Subcutaneous abdominal adipose tissue (tissue), 5 donors: ENCODE data around the gene EYS.
"Not testable (repeated sequence)": the region's sequence is repeated elsewhere in the genome, so short reads cannot be mapped to it uniquely, and the experiment has no call there.

ENCODE experiments used
- H3K27ac ChIP-seq: one replicate; pipeline ENCODE4 v1.7.0; 2013; ENCODE audit warnings: low read depth, mild to moderate bottlenecking, inconsistent platforms, low read length, moderate library complexity
- H3K27me3 ChIP-seq, 5 donors: one replicate each; pipeline ENCODE4 v1.7.0; 2013; ENCODE audit warnings: low read length in 5 of 5, inconsistent platforms in 1 of 5; ENCODE audit not compliant: control insufficient read depth in 5 of 5, insufficient read depth in 4 of 5
- H3K36me3 ChIP-seq, 5 donors: one replicate each; pipeline ENCODE4 v1.7.0; 2013; ENCODE audit warnings: low read length in 5 of 5; ENCODE audit not compliant: control insufficient read depth in 5 of 5, insufficient read depth in 5 of 5
- H3K4me1 ChIP-seq, 5 donors: one replicate each; pipeline ENCODE4 v1.7.0; 2013; ENCODE audit warnings: low read length in 5 of 5, mild to moderate bottlenecking in 3 of 5, moderate library complexity in 1 of 5; ENCODE audit not compliant: control insufficient read depth in 5 of 5, insufficient read depth in 5 of 5
- H3K4me3 ChIP-seq, 5 donors: one replicate each; pipeline ENCODE4 v1.7.0; 2013; ENCODE audit warnings: low read length in 5 of 5, low read depth in 1 of 5
- H3K9ac ChIP-seq, 5 donors: one replicate each; pipeline ENCODE4 v1.7.0; 2013; ENCODE audit warnings: low read length in 5 of 5, mild to moderate bottlenecking in 4 of 5, moderate library complexity in 3 of 5
- H3K9me3 ChIP-seq, 5 donors: one replicate each; pipeline ENCODE4 v1.7.0; 2013; ENCODE audit warnings: low read length in 5 of 5; ENCODE audit not compliant: control insufficient read depth in 5 of 5
- donor health status: healthy.
- donor health status: healthy.
- donor health status: healthy.
- donor health status: healthy.
- donor health status: healthy.

Gene EYS

GRCh38 chr6:64486578-64487351 lies 1220.3 kb downstream of the EYS start:
- Histone ChIP-seq H3K4me1 (no peaks in the 10 kb centered on the region), H3K4me3 (no peak overlapping the region), H3K9ac (no peak overlapping the region), H3K27me3 (no peaks in the 10 kb centered on the region), H3K27ac (no peak overlapping the region), H3K9me3 (no peaks in the 10 kb centered on the region), H3K36me3 (no peaks in the 10 kb centered on the region)

- Histone ChIP-seq H3K27me3 (no peaks in the 10 kb centered on the region), H3K4me1 (no peaks in the 10 kb centered on the region), H3K9me3 (no peaks in the 10 kb centered on the region), H3K4me3 (no peak overlapping the region), H3K36me3 (no peaks in the 10 kb centered on the region), H3K9ac (no peak overlapping the region), H3K27ac (no peak overlapping the region)
Measured at GRCh38 chr6:64483956-64484499, 1223.0 kb downstream of the EYS start.

- Histone ChIP-seq H3K27me3 (no peaks in the 10 kb centered on the region), H3K4me3 (no peak overlapping the region), H3K36me3 (no peaks in the 10 kb centered on the region), H3K4me1 (no peaks in the 10 kb centered on the region), H3K9me3 (no peaks in the 10 kb centered on the region), H3K27ac (no peak overlapping the region), H3K9ac (no peak overlapping the region)
Measured at GRCh38 chr6:64482631-64483030, 1224.4 kb downstream of the EYS start.

- no peaks in the 10 kb centered on the region for H3K36me3 ChIP-seq
Measured at GRCh38 chr6:64479134-64479533, 1227.9 kb downstream of the EYS start.

GRCh38 chr6:64477391-64477790 lies 1229.6 kb downstream of the EYS start:
- Histone ChIP-seq H3K4me3 (no peak overlapping the region), H3K27ac (no peak overlapping the region), H3K27me3 (no peaks in the 10 kb centered on the region), H3K9me3 (no peaks in the 10 kb centered on the region), H3K36me3 (no peaks in the 10 kb centered on the region), H3K9ac (no peak overlapping the region), H3K4me1 (no peaks in the 10 kb centered on the region)

More at GRCh38 chr6:64479134-64479533, 1227.9 kb downstream of the EYS start:
- no peaks in the 10 kb centered on the region for H3K9me3 ChIP-seq
- H3K9ac ChIP-seq, result no peak overlapping the region
- no peaks in the 10 kb centered on the region for H3K27me3 ChIP-seq
- H3K4me3 ChIP-seq, result no peak overlapping the region
- no peak overlapping the region for H3K27ac ChIP-seq
- H3K4me1 ChIP-seq, result no peaks in the 10 kb centered on the region

GRCh38 chr6:64476935-64477334 lies 1230.1 kb downstream of the EYS start:
- no peak overlapping the region for H3K9ac ChIP-seq
- no peaks in the 10 kb centered on the region for H3K9me3 ChIP-seq
- H3K27me3 ChIP-seq, result no peaks in the 10 kb centered on the region
- no peak overlapping the region for H3K27ac ChIP-seq
- H3K36me3 ChIP-seq, result no peaks in the 10 kb centered on the region
- H3K4me3 ChIP-seq, result no peak overlapping the region
- H3K4me1 ChIP-seq, result no peaks in the 10 kb centered on the region

GRCh38 chr6:64469405-64469804 lies 1237.6 kb downstream of the EYS start:
- H3K9me3 ChIP-seq, result peaks cover 0 to 12% (median 3%) of the 10 kb centered on the region in 5 donors
- not testable (repeated sequence) for H3K27ac ChIP-seq, H3K36me3 ChIP-seq, H3K4me1 ChIP-seq, H3K4me3 ChIP-seq, H3K9ac ChIP-seq, H3K27me3 ChIP-seq

GRCh38 chr6:64467656-64468055 lies 1239.4 kb downstream of the EYS start:
- Histone ChIP-seq H3K9me3 (peaks cover 0 to 12% (median 3%) of the 10 kb centered on the region in 5 donors), H3K4me3 (no peak overlapping the region), H3K27ac (no peak overlapping the region), H3K27me3 (no peaks in the 10 kb centered on the region), H3K9ac (no peak overlapping the region), H3K4me1 (no peaks in the 10 kb centered on the region), H3K36me3 (no peaks in the 10 kb centered on the region)

GRCh38 chr6:64459411-64459944 lies 1247.5 kb downstream of the EYS start:
- H3K4me3 ChIP-seq, result no peak overlapping the region
- no peak overlapping the region for H3K9ac ChIP-seq
- no peaks in the 10 kb centered on the region for H3K4me1 ChIP-seq
- H3K9me3 ChIP-seq, result peaks cover 0 to 3% (median 0%) of the 10 kb centered on the region in 5 donors
- H3K36me3 ChIP-seq, result no peaks in the 10 kb centered on the region
- H3K27me3 ChIP-seq, result no peaks in the 10 kb centered on the region
- no peak overlapping the region for H3K27ac ChIP-seq

GRCh38 chr6:64448101-64448500 lies 1258.9 kb downstream of the EYS start:
- H3K4me1 ChIP-seq, H3K27ac ChIP-seq, H3K9me3 ChIP-seq, H3K9ac ChIP-seq, H3K36me3 ChIP-seq, H3K27me3 ChIP-seq, H3K4me3 ChIP-seq: not testable (repeated sequence)
